Skeletal muscle satellite cell (primary cell): Measurements from ENCODE around the gene SLC16A7. TPM values are rescaled to one million over a fixed set of nuclear protein-coding genes. Genes with fewer than 3 reads are reported as not detected.

Experiments used
- H3K27me3 ChIP-seq: 2 replicates; pipeline ENCODE4 v1.7.0; 2013; ENCODE audit warnings: low read length; ENCODE audit not compliant: control insufficient read depth, insufficient read depth
- H3K36me3 ChIP-seq: 2 replicates; pipeline ENCODE4 v1.7.0; 2013; ENCODE audit warnings: mild to moderate bottlenecking, control low read depth, low read length; ENCODE audit not compliant: insufficient read depth
- H3K4me1 ChIP-seq: 2 replicates; pipeline ENCODE4 v1.7.0; 2013; ENCODE audit warnings: low read length; ENCODE audit not compliant: control insufficient read depth, insufficient read depth
- H3K4me2 ChIP-seq: 2 replicates; pipeline ENCODE4 v1.7.0; 2013; ENCODE audit warnings: mild to moderate bottlenecking, low read length
- H3K4me3 ChIP-seq: 2 replicates; pipeline ENCODE4 v1.7.0; 2013; ENCODE audit warnings: low read length
- H3K9ac ChIP-seq: 2 replicates; pipeline ENCODE4 v1.7.0; 2013; ENCODE audit warnings: mild to moderate bottlenecking, low read depth, low read length, moderate library complexity
- H3K9me3 ChIP-seq: replicated peaks from 2 replicates; pipeline ENCODE4 v1.7.0; 2013; ENCODE audit warnings: mild to moderate bottlenecking, control low read depth, low read length
- total RNA-seq: library from RNA; depleted of rRNA; stranded (reverse); fragments of >200 nt; gene quantifications from 2 replicates; pipeline ENCODE4 v1.2.3, GENCODE V29; 2012; rRNA removed

Gene SLC16A7, protein sequence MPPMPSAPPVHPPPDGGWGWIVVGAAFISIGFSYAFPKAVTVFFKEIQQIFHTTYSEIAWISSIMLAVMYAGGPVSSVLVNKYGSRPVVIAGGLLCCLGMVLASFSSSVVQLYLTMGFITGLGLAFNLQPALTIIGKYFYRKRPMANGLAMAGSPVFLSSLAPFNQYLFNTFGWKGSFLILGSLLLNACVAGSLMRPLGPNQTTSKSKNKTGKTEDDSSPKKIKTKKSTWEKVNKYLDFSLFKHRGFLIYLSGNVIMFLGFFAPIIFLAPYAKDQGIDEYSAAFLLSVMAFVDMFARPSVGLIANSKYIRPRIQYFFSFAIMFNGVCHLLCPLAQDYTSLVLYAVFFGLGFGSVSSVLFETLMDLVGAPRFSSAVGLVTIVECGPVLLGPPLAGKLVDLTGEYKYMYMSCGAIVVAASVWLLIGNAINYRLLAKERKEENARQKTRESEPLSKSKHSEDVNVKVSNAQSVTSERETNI
- 35.7 and 46.5 TPM in 2 replicates for total RNA-seq

- Histone ChIP-seq H3K4me1 (peaks cover 14% of the 10 kb centered on the region), H3K4me3 (peak within 1 kb of the TSS; percentile 88), H3K9ac (peak within 1 kb of the TSS; percentile 90), H3K9me3 (no peaks in the 10 kb centered on the region), H3K4me2 (peak within 1 kb of the TSS; percentile 98), H3K27me3 (no peaks in the 10 kb centered on the region), H3K36me3 (no peaks in the 10 kb centered on the region)
These were observed at the start of gene SLC16A7 for GRCh38 chr12:59595883-59596540. TSS of gene SLC16A7 (plus strand) at chr12:59596029. CDS start at chr12:59704802, 108,773 bp downstream.

DNA sequence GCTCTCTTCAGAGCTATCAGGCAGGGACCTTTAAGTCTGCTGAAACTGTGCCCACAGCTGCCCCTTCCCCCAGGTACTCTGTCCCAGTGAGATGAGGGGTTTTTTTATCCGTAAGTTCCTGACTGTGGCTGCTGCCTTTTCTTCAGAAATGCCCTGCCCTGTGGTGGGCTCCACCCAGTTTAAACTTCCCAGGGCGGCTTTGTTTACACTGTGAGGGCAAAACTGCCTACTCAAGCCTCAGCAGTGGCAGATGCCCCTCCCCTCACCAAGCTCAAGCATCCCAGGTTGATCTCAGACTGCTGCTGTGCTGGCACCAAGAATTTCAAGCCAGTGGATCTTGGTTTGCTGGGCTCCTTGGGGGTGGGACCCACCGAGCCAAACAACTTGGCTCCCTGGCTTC lies 46.9 kb upstream of the SLC16A7 start:
- Histone ChIP-seq H3K27me3 (no peaks in the 10 kb centered on the region), H3K9me3 (no peaks in the 10 kb centered on the region), H3K4me3 (no peak overlapping the region), H3K4me1 (no peaks in the 10 kb centered on the region), H3K4me2 (no peak overlapping the region), H3K9ac (no peak overlapping the region), H3K36me3 (no peaks in the 10 kb centered on the region)

- Histone ChIP-seq H3K4me2 (no peak overlapping the region), H3K4me3 (no peak overlapping the region), H3K36me3 (no peaks in the 10 kb centered on the region), H3K4me1 (no peaks in the 10 kb centered on the region), H3K27me3 (no peaks in the 10 kb centered on the region), H3K9ac (no peak overlapping the region), H3K9me3 (no peaks in the 10 kb centered on the region)
These were observed 36.1 kb upstream of the SLC16A7 start for GRCh38 chr12:59559696-59560095.

GRCh38 chr12:59570145-59570544 lies 25.7 kb upstream of the SLC16A7 start:
- Histone ChIP-seq H3K27me3 (no peaks in the 10 kb centered on the region), H3K9me3 (no peaks in the 10 kb centered on the region)

GRCh38 chr12:59574406-59574805 lies 21.4 kb upstream of the SLC16A7 start:
- Histone ChIP-seq H3K9ac (no peak overlapping the region), H3K36me3 (no peaks in the 10 kb centered on the region), H3K4me1 (no peaks in the 10 kb centered on the region), H3K4me3 (no peak overlapping the region), H3K9me3 (no peaks in the 10 kb centered on the region), H3K27me3 (no peaks in the 10 kb centered on the region), H3K4me2 (no peak overlapping the region)

More at GRCh38 chr12:59570145-59570544, 25.7 kb upstream of the SLC16A7 start:
- H3K4me2 ChIP-seq, result no peak overlapping the region
- H3K4me3 ChIP-seq, result no peak overlapping the region
- H3K36me3 ChIP-seq, result no peaks in the 10 kb centered on the region
- H3K4me1 ChIP-seq, result no peaks in the 10 kb centered on the region
- H3K9ac ChIP-seq, result no peak overlapping the region

DNA sequence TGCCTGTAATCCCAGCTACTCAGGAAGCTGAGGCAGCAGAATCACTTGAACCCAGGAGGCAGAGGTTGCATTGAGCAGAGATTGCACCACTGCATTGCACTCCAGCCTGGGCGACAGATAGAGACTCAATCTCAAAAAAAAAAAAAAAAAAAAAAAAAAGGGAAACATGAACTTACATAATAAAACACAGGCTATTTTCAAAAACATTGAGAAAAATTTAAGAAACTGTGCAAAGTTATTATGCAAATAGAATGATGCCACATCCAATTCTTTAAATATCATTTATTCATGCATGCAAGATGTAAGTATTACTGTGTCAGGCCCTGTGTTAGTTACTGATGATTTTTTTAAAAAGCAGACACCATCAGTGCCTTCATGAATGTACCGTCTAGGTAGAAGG lies 20.0 kb upstream of the SLC16A7 start:
- H3K9me3 ChIP-seq, result no peaks in the 10 kb centered on the region
- no peak overlapping the region for H3K4me2 ChIP-seq
- H3K4me3 ChIP-seq, result no peak overlapping the region
- H3K4me1 ChIP-seq, result no peaks in the 10 kb centered on the region
- peaks cover 4% of the 10 kb centered on the region for H3K27me3 ChIP-seq
- H3K9ac ChIP-seq, result no peak overlapping the region
- H3K36me3 ChIP-seq, result no peaks in the 10 kb centered on the region

GRCh38 chr12:59578254-59578653 lies 17.6 kb upstream of the SLC16A7 start:
- peaks cover 4% of the 10 kb centered on the region for H3K27me3 ChIP-seq
- no peaks in the 10 kb centered on the region for H3K4me1 ChIP-seq
- H3K36me3 ChIP-seq, result no peaks in the 10 kb centered on the region
- no peak overlapping the region for H3K9ac ChIP-seq
- H3K4me2 ChIP-seq, result no peak overlapping the region
- H3K9me3 ChIP-seq, result no peaks in the 10 kb centered on the region
- no peak overlapping the region for H3K4me3 ChIP-seq

GRCh38 chr12:59579631-59580030 lies 16.2 kb upstream of the SLC16A7 start:
- Histone ChIP-seq H3K27me3 (peaks cover 4% of the 10 kb centered on the region), H3K9ac (no peak overlapping the region), H3K9me3 (no peaks in the 10 kb centered on the region), H3K36me3 (no peaks in the 10 kb centered on the region), H3K4me3 (no peak overlapping the region), H3K4me1 (no peaks in the 10 kb centered on the region), H3K4me2 (no peak overlapping the region)

- Histone ChIP-seq H3K9ac (no peak overlapping the region), H3K9me3 (no peaks in the 10 kb centered on the region), H3K4me1 (no peaks in the 10 kb centered on the region), H3K27me3 (peaks cover 4% of the 10 kb centered on the region), H3K4me2 (no peak overlapping the region), H3K36me3 (no peaks in the 10 kb centered on the region), H3K4me3 (no peak overlapping the region)
These were observed 15.8 kb upstream of the SLC16A7 start for GRCh38 chr12:59580050-59580449.

DNA sequence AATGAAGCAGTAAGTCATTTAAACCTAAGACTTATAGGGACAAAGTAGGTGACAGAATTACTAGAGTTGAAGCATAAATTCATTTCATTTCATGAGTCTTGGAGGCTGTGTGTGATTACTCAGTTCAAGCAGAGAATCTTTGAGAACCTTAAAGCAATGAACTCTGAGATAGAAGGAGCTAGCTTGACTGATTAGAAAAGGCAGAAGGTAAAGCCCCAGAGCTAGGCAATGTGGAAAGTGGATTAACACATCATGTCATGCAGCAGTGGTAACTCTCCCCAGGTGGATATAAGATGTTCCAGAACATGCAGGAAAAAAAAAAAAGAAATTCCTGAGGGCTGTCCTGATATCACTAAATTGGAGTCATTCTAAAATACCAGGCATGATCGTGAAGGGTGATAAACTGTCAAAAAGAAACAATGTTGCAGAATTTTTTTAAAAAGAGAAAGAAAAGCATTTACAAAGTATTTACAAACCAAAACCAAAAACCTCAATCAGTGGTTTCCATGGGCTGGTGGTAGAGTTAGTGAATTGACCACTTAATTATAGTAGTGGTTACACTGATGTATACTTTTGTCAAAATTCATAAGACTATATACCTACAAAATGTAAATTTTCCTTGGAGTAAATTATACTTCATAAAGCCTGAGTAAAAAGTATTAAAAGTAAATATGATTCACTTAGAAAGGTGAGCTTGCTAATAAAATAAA lies 12.7 kb upstream of the SLC16A7 start:
- Histone ChIP-seq H3K4me3 (no peak overlapping the region), H3K4me1 (no peaks in the 10 kb centered on the region), H3K9me3 (no peaks in the 10 kb centered on the region), H3K9ac (no peak overlapping the region), H3K4me2 (no peak overlapping the region), H3K27me3 (peaks cover 4% of the 10 kb centered on the region), H3K36me3 (no peaks in the 10 kb centered on the region)

GRCh38 chr12:59587710-59588109 lies 8.1 kb upstream of the SLC16A7 start:
- Histone ChIP-seq H3K4me1 (no peaks in the 10 kb centered on the region), H3K27me3 (no peaks in the 10 kb centered on the region), H3K4me2 (no peak overlapping the region), H3K36me3 (no peaks in the 10 kb centered on the region), H3K4me3 (no peak overlapping the region), H3K9me3 (no peaks in the 10 kb centered on the region), H3K9ac (no peak overlapping the region)
